Lower leg skin (tissue), 3 donors: Measurements from ENCODE around the gene HNRNPL.

Experiments used
- POLR2A ChIP-seq, 2 donors: fragments of 450-650 bp; IDR thresholded peaks; one replicate each; pipeline ENCODE4 v1.6.1; 2016 to 2017; ENCODE audit warnings: antibody characterized with exemption in 2 of 2, mild to moderate bottlenecking in 1 of 2, moderate library complexity in 1 of 2
- TF ChIP-seq, protein P1 (sequence below), 3 donors: fragments of 450-650 bp; IDR thresholded peaks; one replicate each; pipeline ENCODE4 v1.5.1; 2016; ENCODE audit warnings: antibody characterized with exemption in 3 of 3, mild to moderate bottlenecking in 3 of 3, moderate library complexity in 2 of 3

DNA sequence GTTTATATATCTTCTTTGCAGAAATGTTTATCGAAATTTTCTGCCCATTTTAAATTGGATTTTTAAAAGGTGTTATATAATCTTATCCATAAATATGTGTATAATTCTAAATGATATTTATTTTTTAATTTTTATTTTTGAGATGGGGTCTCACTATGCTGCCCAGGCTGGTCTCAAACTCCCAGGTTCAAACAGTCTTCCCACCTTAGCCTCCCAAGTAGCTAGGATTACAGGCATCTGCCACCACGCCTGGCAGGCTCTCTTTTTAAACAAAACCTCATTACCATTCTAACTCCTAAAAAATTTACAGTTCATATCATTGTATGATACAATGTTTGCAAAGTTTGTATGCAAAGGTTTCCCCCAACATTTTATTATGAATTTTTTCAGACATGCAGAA is 53.6 kb downstream of the HNRNPL start:
- TF ChIP-seq, protein P1, sequence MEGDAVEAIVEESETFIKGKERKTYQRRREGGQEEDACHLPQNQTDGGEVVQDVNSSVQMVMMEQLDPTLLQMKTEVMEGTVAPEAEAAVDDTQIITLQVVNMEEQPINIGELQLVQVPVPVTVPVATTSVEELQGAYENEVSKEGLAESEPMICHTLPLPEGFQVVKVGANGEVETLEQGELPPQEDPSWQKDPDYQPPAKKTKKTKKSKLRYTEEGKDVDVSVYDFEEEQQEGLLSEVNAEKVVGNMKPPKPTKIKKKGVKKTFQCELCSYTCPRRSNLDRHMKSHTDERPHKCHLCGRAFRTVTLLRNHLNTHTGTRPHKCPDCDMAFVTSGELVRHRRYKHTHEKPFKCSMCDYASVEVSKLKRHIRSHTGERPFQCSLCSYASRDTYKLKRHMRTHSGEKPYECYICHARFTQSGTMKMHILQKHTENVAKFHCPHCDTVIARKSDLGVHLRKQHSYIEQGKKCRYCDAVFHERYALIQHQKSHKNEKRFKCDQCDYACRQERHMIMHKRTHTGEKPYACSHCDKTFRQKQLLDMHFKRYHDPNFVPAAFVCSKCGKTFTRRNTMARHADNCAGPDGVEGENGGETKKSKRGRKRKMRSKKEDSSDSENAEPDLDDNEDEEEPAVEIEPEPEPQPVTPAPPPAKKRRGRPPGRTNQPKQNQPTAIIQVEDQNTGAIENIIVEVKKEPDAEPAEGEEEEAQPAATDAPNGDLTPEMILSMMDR (IDR thresholded peaks at IDR 0.05) = no peak
- TF ChIP-seq POLR2A (IDR thresholded peaks at IDR 0.05) = no peak
